GM23338 (cell line): ENCODE data around the gene IGF2BP3. TPM values are rescaled to one million over a fixed set of nuclear protein-coding genes. Genes with fewer than 3 reads are reported as not detected.

ENCODE experiments used
- ATAC-seq: fragments of 200-7000 bp; cut with Tn5 transposase; 3 replicates; pipeline ENCODE4 v1.9.1; 2020
- DNase-seq: peaks from one replicate; pipeline ENCODE4 v3.0.0-alpha.2; 2015; ENCODE audit warnings: low spot score
- H2AFZ ChIP-seq: fragments of 200-600 bp; sonication (generic); 2 replicates; pipeline ENCODE4 v1.8.0; 2016; ENCODE audit warnings: antibody characterized with exemption, mild to moderate bottlenecking, moderate library complexity
- H3F3A ChIP-seq: fragments of 200-600 bp; sonication (generic); replicated peaks from 2 replicates; pipeline ENCODE4 v1.8.0; 2017; ENCODE audit warnings: antibody characterized with exemption, mixed run types, low read depth
- H3K27ac ChIP-seq: fragments of 200-600 bp; sonication (generic); 2 replicates; pipeline ENCODE4 v1.6.1; 2016; ENCODE audit warnings: low read depth
- H3K27me3 ChIP-seq: fragments of 200-600 bp; sonication (generic); 2 replicates; pipeline ENCODE4 v1.8.0; 2016; ENCODE audit warnings: mild to moderate bottlenecking, mixed run types, moderate library complexity; ENCODE audit not compliant: insufficient read depth
- H3K36me3 ChIP-seq: fragments of 200-600 bp; sonication (generic); 2 replicates; pipeline ENCODE4 v1.8.0; 2016; ENCODE audit warnings: mild to moderate bottlenecking; ENCODE audit not compliant: insufficient read depth
- H3K4me1 ChIP-seq: fragments of 200-600 bp; sonication (generic); 2 replicates; pipeline ENCODE4 v1.8.0; 2016; ENCODE audit warnings: mild to moderate bottlenecking, moderate library complexity; ENCODE audit not compliant: insufficient read depth
- H3K4me2 ChIP-seq: fragments of 200-600 bp; sonication (generic); 2 replicates; pipeline ENCODE4 v1.7.1; 2017; ENCODE audit warnings: mixed run types
- H3K4me3 ChIP-seq: fragments of 200-600 bp; sonication (generic); 2 replicates; pipeline ENCODE4 v1.6.1; 2016; ENCODE audit warnings: mixed run types
- H3K79me2 ChIP-seq: fragments of 200-600 bp; sonication (generic); replicated peaks from 2 replicates; pipeline ENCODE4 v1.8.0; 2017; ENCODE audit warnings: mild to moderate bottlenecking; ENCODE audit not compliant: insufficient read depth
- H3K9me2 ChIP-seq: fragments of 200-600 bp; sonication (generic); 2 replicates; pipeline ENCODE4 v1.8.0; 2017; ENCODE audit not compliant: insufficient read depth
- H4K20me1 ChIP-seq: fragments of 200-600 bp; sonication (generic); replicated peaks from 2 replicates; pipeline ENCODE4 v1.8.0; 2017; ENCODE audit warnings: mild to moderate bottlenecking; ENCODE audit not compliant: insufficient read depth
- H3K27ac Mint-ChIP-seq: 2 replicates; pipeline ENCODE4 v1.8.0; 2020; ENCODE audit warnings: inconsistent platforms, mild to moderate bottlenecking, moderate library complexity, mixed read lengths
- H3K27me3 Mint-ChIP-seq: 3 replicates; pipeline ENCODE4 v1.8.0; 2022; ENCODE audit warnings: low read depth, mild to moderate bottlenecking, moderate library complexity, mixed read lengths, inconsistent platforms; ENCODE audit not compliant: insufficient read depth, poor library complexity
- H3K36me3 Mint-ChIP-seq: 3 replicates; pipeline ENCODE4 v1.8.0; 2021; ENCODE audit warnings: low read depth, mild to moderate bottlenecking, inconsistent platforms, moderate library complexity, mixed read lengths
- H3K4me1 Mint-ChIP-seq: 3 replicates; pipeline ENCODE4 v1.8.0; 2020; ENCODE audit warnings: mild to moderate bottlenecking, inconsistent platforms, mixed read lengths
- H3K4me3 Mint-ChIP-seq: 3 replicates; pipeline ENCODE4 v1.8.0; 2021; ENCODE audit warnings: moderate library complexity, mild to moderate bottlenecking, inconsistent platforms, mixed read lengths
- H3K9me3 Mint-ChIP-seq: 3 replicates; pipeline ENCODE4 v1.8.0; 2020; ENCODE audit warnings: moderate library complexity, mild to moderate bottlenecking, inconsistent platforms, mixed read lengths
- CREB1 ChIP-seq: fragments of 250-450 bp; sonication (Bioruptor Pico); IDR thresholded peaks from 2 replicates; pipeline ENCODE4 v1.5.0; 2020; ENCODE audit warnings: low read depth, mild to moderate bottlenecking, moderate library complexity
- CTCF ChIP-seq, 2 experiments: fragments of 200-600 bp in 1 of 2; sonication (generic) in 1 of 2; conservative IDR thresholded peaks; 2 replicates each; pipeline versions ENCODE4 v1.5.1 to v1.6.1; 2016 to 2017; ENCODE audit warnings: antibody characterized with exemption in 2 of 2, low read depth in 2 of 2, mild to moderate bottlenecking in 2 of 2, moderate library complexity in 1 of 2
- ETS1 ChIP-seq: IDR thresholded peaks from 2 replicates; pipeline ENCODE4 v1.6.1; 2016; ENCODE audit warnings: antibody characterized with exemption
- EZH2 ChIP-seq: fragments of 200-600 bp; sonication (generic); IDR thresholded peaks from one replicate; pipeline ENCODE4 v1.8.0; 2017; ENCODE audit warnings: antibody characterized with exemption, mild to moderate bottlenecking, low read depth; ENCODE audit not compliant: unreplicated experiment
- EZH2phosphoT487 ChIP-seq: fragments of 200-600 bp; sonication (generic); IDR thresholded peaks from one replicate; pipeline ENCODE4 v1.8.1; 2018; ENCODE audit warnings: antibody characterized with exemption; ENCODE audit not compliant: unreplicated experiment
- JUNB ChIP-seq: IDR thresholded peaks from one replicate; pipeline ENCODE4 v1.6.1; 2016; ENCODE audit warnings: antibody characterized with exemption; ENCODE audit not compliant: unreplicated experiment
- NANOG ChIP-seq: IDR thresholded peaks from 2 replicates; pipeline ENCODE4 v1.6.1; 2016; ENCODE audit warnings: antibody characterized with exemption, borderline replicate concordance
- POLR2AphosphoS5 ChIP-seq: IDR thresholded peaks from 2 replicates; pipeline ENCODE4 v1.6.1; 2016; ENCODE audit warnings: antibody characterized with exemption, low read depth
- REST ChIP-seq: IDR thresholded peaks from one replicate; pipeline ENCODE4 v1.6.1; 2018; ENCODE audit warnings: antibody characterized with exemption; ENCODE audit not compliant: unreplicated experiment
- STAT1 ChIP-seq: IDR thresholded peaks from one replicate; pipeline ENCODE4 v1.6.1; 2016; ENCODE audit warnings: antibody characterized with exemption; ENCODE audit not compliant: unreplicated experiment
- ZNF114 ChIP-seq: fragments of 250-450 bp; sonication (Bioruptor Pico); IDR thresholded peaks from 2 replicates; pipeline ENCODE4 v1.5.0; 2020; ENCODE audit warnings: mild to moderate bottlenecking, moderate library complexity
- ZNF331 ChIP-seq: fragments of 250-450 bp; sonication (Bioruptor Pico); IDR thresholded peaks from 2 replicates; pipeline ENCODE4 v1.5.0; 2020; ENCODE audit warnings: low read depth, mild to moderate bottlenecking, moderate library complexity
- ZNF462 ChIP-seq: fragments of 250-450 bp; sonication (Bioruptor Pico); IDR thresholded peaks from 2 replicates; pipeline ENCODE4 v1.5.0; 2020; ENCODE audit warnings: mild to moderate bottlenecking, moderate library complexity
- polyA plus RNA-seq: library from polyadenylated mRNA; unstranded; fragments of >200 nt; fragmentation: Nextera tagmentation; extraction: Ambion mirVana; gene quantifications from 2 replicates; pipeline ENCODE4 v1.2.1, GENCODE V29; 2016
- total RNA-seq: library from RNA; depleted of rRNA; stranded (reverse); fragments of >200 nt; shearing (Covaris generic); gene quantifications from 2 replicates; pipeline ENCODE4 v1.2.3, GENCODE V29; 2014

The IGF2BP3 gene
- total and polyA plus RNA-seq, 2 experiments from 2014 or later = 52.0 to 183 TPM

GRCh38 chr7:23268167-23268566 lies 202.1 kb downstream of the IGF2BP3 start:
- Histone ChIP-seq H3K4me3 (no peak overlapping the region), H3K36me3 (no peaks in the 10 kb centered on the region), H3K27me3 (no peaks in the 10 kb centered on the region), H3K79me2 (no peaks in the 10 kb centered on the region), H3K9me2 (no peaks in the 10 kb centered on the region), H2AFZ (no peak overlapping the region), H3K27ac (no peak overlapping the region), H4K20me1 (no peaks in the 10 kb centered on the region), H3K4me1 (no peaks in the 10 kb centered on the region), H3F3A (no peaks in the 10 kb centered on the region), H3K4me2 (no peak overlapping the region)
- no peak for DNase-seq
- TF ChIP-seq ZNF331 (no peak), JUNB (no peak), CTCF (conservative IDR thresholded peaks at IDR 0.05; ENCODE audit: low read depth in 2 of 2) (no peak), ZNF462 (no peak), EZH2phosphoT487 (no peak), REST (no peak), EZH2 (no peak), CREB1 (CRISPR knock-in tag) (no peak), NANOG (no peak), POLR2AphosphoS5 (no peak), ETS1 (no peak), ZNF114 (CRISPR knock-in tag) (no peak), STAT1 (no peak)
- Mint-ChIP-seq H3K4me1 (peaks cover 7% of the 10 kb centered on the region; the same call in 1 of the 3 replicates), H3K36me3 (no peaks in the 10 kb centered on the region), H3K9me3 (no peaks in the 10 kb centered on the region), H3K27me3 (peaks cover 3% of the 10 kb centered on the region), H3K4me3 (no peak overlapping the region), H3K27ac (no peak overlapping the region)
- no peak for ATAC-seq
